PFSK-1 (cell line): Measurements from ENCODE around the gene MOV10L1.

Experiments
- POLR2AphosphoS5 ChIP-seq: IDR thresholded peaks from 2 replicates; pipeline ENCODE4 v1.6.1; 2012; ENCODE audit warnings: low read depth, mild to moderate bottlenecking, control low read depth, low read length, moderate library complexity
- TAF1 ChIP-seq: IDR thresholded peaks from 2 replicates; pipeline ENCODE4 v1.6.1; 2012; ENCODE audit warnings: low read length, control low read depth, borderline replicate concordance; ENCODE audit not compliant: insufficient read depth

DNA sequence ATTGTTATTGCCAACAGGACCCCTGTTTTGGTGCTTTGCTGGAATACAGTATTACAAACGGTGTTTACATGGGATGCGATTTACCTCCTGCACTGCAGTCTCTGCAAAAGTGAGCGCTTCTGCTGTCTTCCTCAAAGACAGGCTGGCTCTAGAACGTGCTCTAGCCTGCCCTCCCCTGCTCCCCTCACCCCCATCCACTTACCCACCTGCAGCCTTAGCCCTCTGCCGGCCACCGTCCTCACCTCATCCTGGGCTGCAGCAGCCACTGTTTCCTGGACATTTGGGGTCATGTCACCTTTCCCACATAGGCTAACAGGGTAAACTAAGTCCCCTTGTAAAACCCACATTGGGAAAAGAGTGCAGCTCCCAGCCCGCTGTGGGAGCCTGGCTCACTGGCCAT, 71.1 kb downstream of the MOV10L1 start:
- TF ChIP-seq POLR2AphosphoS5 (no peak), TAF1 (no peak)
